Measurements from ENCODE around the gene AKAP9.

Gene AKAP9

DNA sequence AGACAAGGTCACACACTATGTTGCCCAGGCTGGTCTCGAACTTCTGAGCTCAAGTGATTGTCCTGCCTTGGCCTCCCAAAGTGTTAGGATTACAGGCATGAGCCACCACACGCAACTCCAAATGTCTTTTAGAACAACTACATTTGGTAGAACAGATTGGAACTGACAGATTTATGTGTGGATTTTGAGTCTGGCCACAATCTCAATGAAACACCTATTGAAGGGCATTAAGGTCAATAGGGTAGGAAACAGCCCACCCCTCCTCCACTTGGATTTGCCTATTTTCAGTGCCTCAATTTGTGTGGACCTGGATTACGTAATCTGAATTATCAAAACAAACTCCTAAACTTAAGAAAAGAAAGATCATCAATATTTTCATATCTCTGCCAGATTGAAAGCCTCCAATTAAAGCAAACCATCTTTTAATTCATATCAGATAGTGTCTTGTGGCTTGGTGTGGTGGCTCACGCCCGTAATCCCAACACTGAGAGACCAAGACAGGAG lies 209.1 kb downstream of the AKAP9 start:
- H3K4me3 ChIP-seq (ENCODE audit: insufficient read depth, low read length, poor library complexity, severe bottlenecking), result no peak overlapping the region
- no peak overlapping the region for H2AFZ ChIP-seq (ENCODE audit: low read depth, low read length, severe bottlenecking)
- H3K9me2 ChIP-seq (replicated peaks; ENCODE audit: insufficient read depth, low read length), result no peaks in the 10 kb centered on the region
- no peaks in the 10 kb centered on the region for H3K36me3 ChIP-seq (ENCODE audit: low read length)
- H3K27ac ChIP-seq (ENCODE audit: low read depth, low read length), result no peak overlapping the region
- no peaks in the 10 kb centered on the region; the same call in 1 of the 2 replicates for H3F3A ChIP-seq (ENCODE audit: insufficient read depth)
- no peaks in the 10 kb centered on the region for H3K27me3 ChIP-seq (ENCODE audit: low read length)
- H3K79me2 ChIP-seq (ENCODE audit: insufficient read depth, low read length), result no peaks in the 10 kb centered on the region
- H3K4me2 ChIP-seq (ENCODE audit: low read depth, low read length, poor library complexity, severe bottlenecking), result no peak overlapping the region
- no peaks in the 10 kb centered on the region for H3K9me3 ChIP-seq (ENCODE audit: insufficient read depth, low read length)
- TF ChIP-seq, protein P1, sequence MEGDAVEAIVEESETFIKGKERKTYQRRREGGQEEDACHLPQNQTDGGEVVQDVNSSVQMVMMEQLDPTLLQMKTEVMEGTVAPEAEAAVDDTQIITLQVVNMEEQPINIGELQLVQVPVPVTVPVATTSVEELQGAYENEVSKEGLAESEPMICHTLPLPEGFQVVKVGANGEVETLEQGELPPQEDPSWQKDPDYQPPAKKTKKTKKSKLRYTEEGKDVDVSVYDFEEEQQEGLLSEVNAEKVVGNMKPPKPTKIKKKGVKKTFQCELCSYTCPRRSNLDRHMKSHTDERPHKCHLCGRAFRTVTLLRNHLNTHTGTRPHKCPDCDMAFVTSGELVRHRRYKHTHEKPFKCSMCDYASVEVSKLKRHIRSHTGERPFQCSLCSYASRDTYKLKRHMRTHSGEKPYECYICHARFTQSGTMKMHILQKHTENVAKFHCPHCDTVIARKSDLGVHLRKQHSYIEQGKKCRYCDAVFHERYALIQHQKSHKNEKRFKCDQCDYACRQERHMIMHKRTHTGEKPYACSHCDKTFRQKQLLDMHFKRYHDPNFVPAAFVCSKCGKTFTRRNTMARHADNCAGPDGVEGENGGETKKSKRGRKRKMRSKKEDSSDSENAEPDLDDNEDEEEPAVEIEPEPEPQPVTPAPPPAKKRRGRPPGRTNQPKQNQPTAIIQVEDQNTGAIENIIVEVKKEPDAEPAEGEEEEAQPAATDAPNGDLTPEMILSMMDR (IDR thresholded peaks at IDR 0.05; ENCODE audit: insufficient read depth, low read length, poor library complexity, severe bottlenecking), result no peak
- TF ChIP-seq EZH2phosphoT487 (conservative IDR thresholded peaks at IDR 0.05; ENCODE audit: low read length), result no peak
- H3K9ac ChIP-seq (ENCODE audit: low read length), result no peak overlapping the region
- no peaks in the 10 kb centered on the region for H4K20me1 ChIP-seq (ENCODE audit: low read depth, low read length)

DNA sequence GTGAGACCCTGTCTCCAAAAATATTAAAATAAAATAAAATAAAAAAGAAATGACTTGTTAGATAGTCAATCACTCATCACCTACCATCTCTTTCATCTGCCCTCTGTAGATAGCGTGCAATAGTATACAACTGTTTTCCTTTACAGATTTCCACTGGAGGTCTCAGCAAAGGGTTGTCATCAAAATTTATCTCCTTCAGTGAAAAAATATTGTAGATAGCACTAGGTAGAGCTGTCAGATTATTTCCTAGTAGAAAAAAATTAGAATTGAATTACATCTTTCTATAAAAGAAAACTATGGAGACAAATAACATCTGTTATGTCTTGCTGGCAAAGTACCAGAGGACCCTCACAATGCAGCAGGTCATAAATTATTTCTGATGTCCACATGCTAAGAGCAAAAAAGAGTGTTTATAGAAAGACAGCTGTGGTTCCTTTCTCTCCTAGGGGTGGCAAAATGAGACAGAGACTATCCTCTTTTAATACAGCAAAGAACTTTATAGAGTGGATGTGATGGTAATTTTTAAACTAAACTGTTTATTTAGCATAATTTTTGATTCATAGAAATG lies 209.9 kb downstream of the AKAP9 start:
- TF ChIP-seq EZH2phosphoT487 (conservative IDR thresholded peaks at IDR 0.05; ENCODE audit: low read length), result no peak
- TF ChIP-seq, protein P1 (IDR thresholded peaks at IDR 0.05; ENCODE audit: insufficient read depth, low read length, poor library complexity, severe bottlenecking), result no peak
- no peak overlapping the region for H3K4me2 ChIP-seq (ENCODE audit: low read depth, low read length, poor library complexity, severe bottlenecking)
- H2AFZ ChIP-seq (ENCODE audit: low read depth, low read length, severe bottlenecking), result no peak overlapping the region
- no peaks in the 10 kb centered on the region for H3K27me3 ChIP-seq (ENCODE audit: low read length)
- H3K4me3 ChIP-seq (ENCODE audit: insufficient read depth, low read length, poor library complexity, severe bottlenecking), result no peak overlapping the region
- H3K9ac ChIP-seq (ENCODE audit: low read length), result no peak overlapping the region
- no peaks in the 10 kb centered on the region for H4K20me1 ChIP-seq (ENCODE audit: low read depth, low read length)
- H3K36me3 ChIP-seq (ENCODE audit: low read length), result no peaks in the 10 kb centered on the region
- H3K9me3 ChIP-seq (ENCODE audit: insufficient read depth, low read length), result no peaks in the 10 kb centered on the region
- no peaks in the 10 kb centered on the region for H3K79me2 ChIP-seq (ENCODE audit: insufficient read depth, low read length)
- no peaks in the 10 kb centered on the region for H3F3A ChIP-seq (ENCODE audit: insufficient read depth)
- no peaks in the 10 kb centered on the region for H3K9me2 ChIP-seq (replicated peaks; ENCODE audit: insufficient read depth, low read length)
- H3K27ac ChIP-seq (ENCODE audit: low read depth, low read length), result no peak overlapping the region

DNA sequence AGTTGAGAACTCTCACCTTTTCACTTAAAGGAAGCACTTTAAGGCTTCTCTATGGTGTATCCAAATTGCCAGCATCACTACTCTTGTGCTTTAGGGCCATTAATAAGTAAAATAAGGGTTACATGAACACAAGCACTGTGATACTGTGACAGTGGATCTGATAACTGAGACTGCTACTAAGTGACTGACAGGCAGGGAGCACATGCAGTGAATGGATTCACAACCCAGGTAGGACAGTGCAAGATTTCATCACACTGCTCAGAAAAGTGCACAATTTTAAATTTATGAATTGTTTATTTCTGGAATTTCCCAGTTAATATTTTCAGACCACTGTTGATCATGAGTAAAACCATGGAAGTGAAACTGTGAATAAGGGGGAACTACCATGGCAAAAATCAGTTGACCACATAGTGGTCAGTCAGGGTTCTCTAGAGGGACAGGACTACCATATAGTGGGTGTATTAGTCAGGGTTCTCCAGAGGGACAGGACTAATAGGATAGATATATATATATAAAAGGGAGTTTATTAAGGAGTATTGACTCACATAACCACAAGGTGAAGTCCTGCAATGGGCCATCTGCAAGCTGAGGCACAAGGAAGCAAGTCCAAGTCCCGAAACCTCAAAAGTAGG lies 214.6 kb downstream of the AKAP9 start:
- H3K4me2 ChIP-seq (ENCODE audit: low read depth, low read length, poor library complexity, severe bottlenecking), result no peak overlapping the region
- H2AFZ ChIP-seq (ENCODE audit: low read depth, low read length, severe bottlenecking), result no peak overlapping the region
- no peaks in the 10 kb centered on the region for H3K79me2 ChIP-seq (ENCODE audit: insufficient read depth, low read length)
- H3K9me2 ChIP-seq (replicated peaks; ENCODE audit: insufficient read depth, low read length), result no peaks in the 10 kb centered on the region
- H3K9me3 ChIP-seq (ENCODE audit: insufficient read depth, low read length), result no peaks in the 10 kb centered on the region
- H3K27ac ChIP-seq (ENCODE audit: low read depth, low read length), result no peak overlapping the region
- H3K9ac ChIP-seq (ENCODE audit: low read length), result no peak overlapping the region
- H3K36me3 ChIP-seq (ENCODE audit: low read length), result no peaks in the 10 kb centered on the region
- H3K4me3 ChIP-seq (ENCODE audit: insufficient read depth, low read length, poor library complexity, severe bottlenecking), result no peak overlapping the region
- TF ChIP-seq, protein P1 (IDR thresholded peaks at IDR 0.05; ENCODE audit: insufficient read depth, low read length, poor library complexity, severe bottlenecking), result no peak
- no peak for TF ChIP-seq EZH2phosphoT487 (conservative IDR thresholded peaks at IDR 0.05; ENCODE audit: low read length)
- no peaks in the 10 kb centered on the region for H3K27me3 ChIP-seq (ENCODE audit: low read length)
- H4K20me1 ChIP-seq (ENCODE audit: low read depth, low read length), result no peaks in the 10 kb centered on the region
- no peaks in the 10 kb centered on the region for H3F3A ChIP-seq (ENCODE audit: insufficient read depth)
